HG03521 (cell line): Measurements from ENCODE around the gene PLSCR1.
"Not testable (repeated sequence)": the region's sequence is repeated elsewhere in the genome, so short reads cannot be mapped to it uniquely, and the experiment has no call there.

Experiments used
- ATAC-seq: cut with Tn5 transposase; IDR thresholded peaks from one replicate; pipeline ENCODE4 v1.9.1; 2021; ENCODE audit warnings: mild to moderate bottlenecking, moderate library complexity; ENCODE audit not compliant: unreplicated experiment

The PLSCR1 gene

GRCh38 chr3:146519810-146520209 lies 24.6 kb downstream of the PLSCR1 start:
- no peak for ATAC-seq

GRCh38 chr3:146517684-146518435 lies 26.5 kb downstream of the PLSCR1 start:
- no peak for ATAC-seq

GRCh38 chr3:146513386-146514051 lies 30.9 kb downstream of the PLSCR1 start:
- ATAC-seq: no peak

DNA sequence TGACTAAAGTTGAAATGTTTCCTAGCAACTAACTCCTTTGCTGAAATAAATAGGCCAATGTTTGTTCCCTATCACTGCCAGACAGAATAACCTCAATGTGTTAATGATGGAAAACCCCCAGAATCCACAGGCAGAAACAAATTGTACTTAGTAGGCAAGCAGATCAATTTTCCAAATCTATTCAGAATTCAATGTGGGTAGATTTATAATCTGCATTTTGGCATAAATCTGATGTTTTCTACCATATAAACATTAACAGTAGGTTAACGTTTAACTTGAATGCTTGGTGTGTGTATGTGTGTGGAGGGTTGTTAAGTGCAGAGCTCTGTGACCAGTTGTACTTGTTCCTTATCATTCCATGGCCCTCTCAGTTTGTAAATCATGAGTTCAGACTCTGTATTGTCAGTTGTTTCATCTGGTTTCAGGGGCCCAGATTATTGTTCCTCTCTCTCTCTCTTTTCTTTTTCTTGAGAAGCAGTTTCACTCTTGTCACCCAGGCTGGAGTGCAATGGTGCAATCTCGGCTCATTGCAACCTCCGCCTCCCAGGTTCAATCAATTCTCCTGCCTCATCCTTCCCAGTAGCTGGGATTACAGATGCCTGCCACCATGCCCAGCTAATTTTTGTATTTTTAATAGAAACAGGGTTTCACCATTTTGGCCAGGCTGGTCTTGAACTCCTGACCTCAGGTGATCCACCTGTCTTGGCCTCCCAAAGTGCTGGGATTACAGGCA lies 32.8 kb downstream of the PLSCR1 start:
- ATAC-seq: no peak

DNA sequence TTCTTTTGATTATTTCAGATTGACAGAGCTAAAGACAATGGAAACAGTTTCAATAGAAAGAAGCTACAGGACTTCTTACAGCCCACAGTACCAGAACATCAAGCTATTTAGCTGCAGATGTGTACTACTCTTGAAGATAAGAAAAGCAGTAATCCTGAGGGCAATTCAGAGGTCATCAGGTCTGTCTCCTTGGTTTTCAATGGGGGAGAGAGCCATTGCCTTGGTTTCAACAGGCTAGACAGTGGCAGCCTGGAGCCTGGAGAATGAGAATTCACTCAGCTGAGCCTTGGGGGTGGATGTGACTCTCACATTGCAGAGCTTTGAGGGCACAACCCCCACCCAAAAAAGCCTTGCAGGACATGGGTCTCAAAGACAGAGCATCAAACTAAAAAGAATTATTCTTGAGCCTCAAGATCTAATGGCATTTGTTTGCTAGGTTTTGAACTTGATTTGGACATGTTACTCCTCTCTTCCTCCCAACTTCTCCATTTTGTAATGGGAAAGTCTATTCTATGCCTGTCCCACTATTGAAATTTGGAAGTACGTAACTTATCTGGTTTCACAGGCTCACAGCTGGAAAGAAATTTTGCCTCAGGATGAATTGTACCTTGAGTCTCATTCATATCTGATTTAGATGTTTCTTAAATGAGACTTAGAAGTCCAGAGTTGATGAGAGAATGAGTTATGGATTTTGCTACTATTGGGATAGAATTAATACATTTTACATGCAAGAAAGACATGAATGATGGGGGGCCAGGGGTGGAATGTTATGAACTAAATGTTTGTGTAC lies 36.9 kb downstream of the PLSCR1 start:
- ATAC-seq: no peak

DNA sequence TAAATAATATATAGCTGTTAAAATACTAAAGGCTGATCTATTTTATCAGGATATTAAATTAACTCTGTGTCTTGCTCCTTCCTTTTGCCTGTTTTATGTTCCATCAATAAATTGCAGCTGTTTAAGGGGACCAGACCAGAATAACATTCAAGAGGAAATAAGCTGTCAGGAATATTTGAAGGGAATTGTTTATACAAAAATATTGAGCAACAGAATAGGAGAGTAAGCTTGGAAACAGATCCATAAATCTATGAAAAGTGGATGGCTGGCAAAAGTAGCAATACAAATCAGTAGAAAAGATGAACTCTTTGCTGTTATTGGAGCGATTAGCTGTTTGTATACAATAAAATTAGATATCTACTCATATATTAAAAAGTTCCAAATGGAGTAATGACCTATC lies 38.9 kb downstream of the PLSCR1 start:
- no peak for ATAC-seq

- no peak for ATAC-seq
Observed at GRCh38 chr3:146504498-146505197, 39.8 kb downstream of the PLSCR1 start.

DNA sequence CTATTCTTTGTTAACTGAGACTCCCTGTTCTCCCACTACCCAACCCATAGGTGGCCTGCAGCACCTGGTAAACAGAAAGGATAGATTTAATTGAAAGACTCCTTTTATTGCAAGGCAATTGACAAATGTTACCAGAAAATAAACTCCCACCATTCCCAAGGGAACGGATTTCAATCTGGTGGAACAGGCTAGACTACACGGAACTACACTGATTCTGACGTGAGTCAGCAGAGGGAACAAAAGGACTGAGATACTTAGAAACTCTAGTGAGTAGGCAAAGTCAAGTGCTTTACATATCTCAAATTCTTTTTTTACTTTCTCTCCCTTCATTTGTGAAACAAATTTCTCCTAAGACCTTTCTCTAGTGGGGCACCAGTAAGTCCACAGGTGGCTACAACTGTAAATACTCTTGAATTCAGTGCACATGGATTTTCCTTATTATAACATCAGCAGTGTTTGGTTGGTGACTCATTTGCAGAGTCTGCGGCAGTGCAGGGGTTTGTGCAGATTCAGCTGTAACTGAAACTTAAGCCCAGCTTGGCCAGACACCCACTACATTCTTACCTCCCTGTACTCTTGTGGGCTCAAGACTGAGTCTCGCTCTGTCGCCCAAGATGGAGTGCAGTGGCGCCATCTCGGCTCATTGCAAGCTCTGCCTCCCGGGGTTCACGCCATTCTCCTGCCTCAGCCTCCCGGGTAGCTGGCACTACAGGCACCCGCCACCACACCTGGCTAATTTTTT lies 40.8 kb downstream of the PLSCR1 start:
- peak; percentile 98 for ATAC-seq

DNA sequence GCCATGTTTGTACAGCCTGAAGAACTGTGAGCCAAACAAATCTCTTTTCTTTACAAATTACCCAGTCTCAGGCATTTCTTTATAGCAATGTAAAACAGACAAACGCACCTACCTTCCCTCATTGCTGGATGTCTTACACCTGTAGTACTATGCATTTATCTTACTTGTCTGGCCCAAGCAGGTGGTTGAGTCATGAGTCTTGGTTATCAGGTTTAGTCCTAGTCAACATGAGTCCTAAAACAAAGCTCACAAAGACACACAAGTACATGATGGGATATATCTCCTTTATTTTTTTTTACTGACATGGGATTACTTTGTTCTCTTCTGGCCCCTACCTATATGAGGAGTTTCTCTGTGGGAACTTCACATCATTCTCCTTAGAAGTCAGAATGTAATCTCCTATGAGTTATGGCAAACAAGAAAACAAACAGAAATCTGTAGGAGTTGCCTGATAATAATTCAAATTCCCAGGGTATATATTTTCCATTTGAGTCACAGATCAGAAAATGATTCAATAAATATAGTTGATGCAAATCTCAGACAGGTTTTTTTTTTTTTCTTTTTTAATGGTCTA lies 41.4 kb downstream of the PLSCR1 start:
- ATAC-seq: no peak

DNA sequence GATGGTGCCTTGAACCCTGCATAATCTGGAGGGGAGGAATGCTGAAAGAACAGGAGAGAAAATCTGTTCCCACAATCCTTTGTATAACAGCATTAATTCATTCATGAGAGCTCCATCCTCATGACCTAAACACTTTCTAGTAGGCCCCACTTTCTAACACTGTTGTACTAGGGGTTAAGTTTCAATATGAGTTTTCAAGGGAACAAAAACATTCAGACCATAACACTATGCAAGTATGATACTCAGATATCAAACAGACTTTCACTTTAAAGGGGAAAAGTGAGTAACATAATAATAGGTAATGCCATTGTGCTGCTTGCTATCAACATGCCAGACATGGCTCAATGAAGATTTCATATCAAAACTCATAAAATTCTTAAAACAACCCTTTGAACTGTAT lies 42.7 kb downstream of the PLSCR1 start:
- no peak for ATAC-seq

DNA sequence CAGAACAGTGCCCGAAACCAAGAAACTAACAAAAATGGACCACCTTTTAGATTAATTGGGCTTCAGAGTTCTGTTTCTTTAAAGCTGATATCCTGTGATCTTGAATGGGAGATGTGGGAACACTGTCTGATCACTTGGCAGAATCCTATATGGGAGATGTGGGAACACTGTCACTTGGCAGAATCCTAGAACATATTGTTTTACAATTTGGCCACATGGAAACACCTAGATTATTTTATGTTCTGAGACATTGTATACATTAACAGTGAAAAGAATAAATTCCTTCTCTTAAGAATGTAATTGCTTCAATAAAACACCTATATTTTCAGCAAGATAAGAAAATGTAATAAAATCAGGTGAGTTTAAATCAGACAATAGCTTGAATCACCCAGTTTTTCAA lies 44.7 kb downstream of the PLSCR1 start:
- ATAC-seq: no peak

- no peak for ATAC-seq
Observed at GRCh38 chr3:146498002-146498736, 46.2 kb downstream of the PLSCR1 start.

DNA sequence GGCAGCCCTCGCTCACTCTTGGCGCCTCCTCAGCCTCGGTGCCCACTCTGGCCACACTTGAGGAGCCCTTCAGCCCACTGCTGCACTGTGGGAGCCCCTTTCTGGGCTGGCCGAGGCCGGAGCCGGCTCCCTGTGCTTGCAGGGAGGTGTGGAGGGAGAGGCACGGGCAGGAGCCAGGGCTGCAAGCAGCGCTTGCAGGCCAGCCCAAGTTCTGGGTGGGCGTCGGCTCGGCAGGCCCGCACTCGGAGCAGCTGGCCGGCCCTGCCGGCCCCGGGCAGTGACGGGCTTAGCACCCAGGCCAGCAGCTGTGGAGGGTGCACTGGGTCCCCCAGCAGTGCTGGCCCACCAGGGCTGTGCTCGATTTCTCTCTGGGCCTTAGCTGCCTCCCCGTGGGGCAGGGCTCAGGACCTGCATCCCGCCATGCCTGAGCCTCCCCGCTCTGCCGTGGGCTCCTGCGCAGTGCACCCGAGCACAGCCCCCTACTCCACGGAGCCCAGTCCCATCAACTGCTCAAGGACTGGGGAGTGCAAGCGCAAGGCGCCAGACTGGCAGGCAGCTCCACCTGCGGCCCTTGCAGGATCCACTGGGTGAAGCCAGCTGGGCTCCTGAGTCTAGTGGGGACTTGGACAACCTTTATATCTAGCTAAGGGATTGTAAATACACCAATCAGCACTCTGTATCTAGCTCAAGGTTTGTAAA lies 47.1 kb downstream of the PLSCR1 start:
- ATAC-seq: not testable (repeated sequence)

DNA sequence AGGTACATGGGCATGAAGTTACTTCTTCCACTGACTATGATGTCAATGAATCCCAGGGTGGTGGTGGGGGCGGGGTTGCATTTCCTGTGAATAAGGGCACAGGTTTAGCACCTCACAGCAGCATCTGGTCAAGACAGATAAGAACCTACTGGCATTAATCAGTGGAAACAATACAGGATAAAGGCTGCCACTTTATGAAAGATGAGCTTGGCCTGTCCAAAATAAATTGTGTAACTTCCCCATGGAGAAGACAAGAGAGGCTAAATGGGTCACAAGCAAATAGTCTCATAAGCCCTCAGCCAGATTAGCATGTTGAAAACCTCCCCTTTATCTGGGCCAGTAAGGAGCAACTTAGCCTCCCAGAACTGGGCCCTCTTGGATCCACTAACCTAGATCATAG lies 47.7 kb downstream of the PLSCR1 start:
- no peak for ATAC-seq

GRCh38 chr3:146496251-146496650 lies 48.2 kb downstream of the PLSCR1 start:
- no peak for ATAC-seq

- no peak for ATAC-seq
Observed at GRCh38 chr3:146493761-146494160, 50.6 kb downstream of the PLSCR1 start.

- no peak for ATAC-seq
Observed at GRCh38 chr3:146493221-146493620, 51.2 kb downstream of the PLSCR1 start.

- no peak for ATAC-seq
Observed at GRCh38 chr3:146491303-146491702, 53.1 kb downstream of the PLSCR1 start.
